Activated T-cell treated with anti-CD3 and anti-CD28 coated beads, Interleukin-2, amount 50 U/mL, for 4 hours (primary cell): Measurements from ENCODE around the gene STX4. TPM values are rescaled to one million over a fixed set of nuclear protein-coding genes. Genes with fewer than 3 reads are reported as not detected.

Experiments used
- ATAC-seq, 2 donors: fragments of 200-7000 bp; cut with Tn5 transposase; one replicate each; pipeline ENCODE4 v1.10.0; 2021
- DNase-seq: peaks from one replicate; pipeline ENCODE4 v3.0.0-alpha.2; 2020
- H3K27me3 Mint-ChIP-seq: one replicate; pipeline ENCODE4 v1.8.0; 2021; ENCODE audit warnings: low read depth, mixed read lengths
- H3K36me3 Mint-ChIP-seq: one replicate; pipeline ENCODE4 v1.8.0; 2022; ENCODE audit warnings: mixed read lengths; ENCODE audit not compliant: insufficient read depth
- H3K4me1 Mint-ChIP-seq: one replicate; pipeline ENCODE4 v1.8.0; 2021; ENCODE audit warnings: low read depth, mixed read lengths
- H3K4me3 Mint-ChIP-seq: one replicate; pipeline ENCODE4 v1.8.0; 2021; ENCODE audit warnings: mild to moderate bottlenecking, moderate library complexity, mixed read lengths
- H3K9me3 Mint-ChIP-seq: one replicate; pipeline ENCODE4 v1.8.0; 2021; ENCODE audit warnings: mixed read lengths
- total RNA-seq, 3 donors: library from RNA; stranded (reverse); gene quantifications; one replicate each; pipeline ENCODE4 v1.2.1, GENCODE V29; 2021

The STX4 gene
- total RNA-seq, 3 donors from 2014 or later: 53.1 to 81.7 (median 63.8) TPM

GRCh38 chr16:31077592-31078396, 44.4 kb downstream of the STX4 start:
- Mint-ChIP-seq H3K4me3 (no peak overlapping the region), H3K9me3 (no peaks in the 10 kb centered on the region), H3K27me3 (no peaks in the 10 kb centered on the region), H3K4me1 (peaks cover 33% of the 10 kb centered on the region), H3K36me3 (peaks cover 26% of the 10 kb centered on the region)
- DNase-seq: no peak
- ATAC-seq: no peak

- Mint-ChIP-seq H3K9me3 (no peaks in the 10 kb centered on the region), H3K36me3 (peaks cover 26% of the 10 kb centered on the region), H3K4me3 (no peak overlapping the region), H3K4me1 (peaks cover 33% of the 10 kb centered on the region), H3K27me3 (no peaks in the 10 kb centered on the region)
- no peak for ATAC-seq
- no peak for DNase-seq
Observed at GRCh38 chr16:31078597-31079341, 45.4 kb downstream of the STX4 start.

DNA sequence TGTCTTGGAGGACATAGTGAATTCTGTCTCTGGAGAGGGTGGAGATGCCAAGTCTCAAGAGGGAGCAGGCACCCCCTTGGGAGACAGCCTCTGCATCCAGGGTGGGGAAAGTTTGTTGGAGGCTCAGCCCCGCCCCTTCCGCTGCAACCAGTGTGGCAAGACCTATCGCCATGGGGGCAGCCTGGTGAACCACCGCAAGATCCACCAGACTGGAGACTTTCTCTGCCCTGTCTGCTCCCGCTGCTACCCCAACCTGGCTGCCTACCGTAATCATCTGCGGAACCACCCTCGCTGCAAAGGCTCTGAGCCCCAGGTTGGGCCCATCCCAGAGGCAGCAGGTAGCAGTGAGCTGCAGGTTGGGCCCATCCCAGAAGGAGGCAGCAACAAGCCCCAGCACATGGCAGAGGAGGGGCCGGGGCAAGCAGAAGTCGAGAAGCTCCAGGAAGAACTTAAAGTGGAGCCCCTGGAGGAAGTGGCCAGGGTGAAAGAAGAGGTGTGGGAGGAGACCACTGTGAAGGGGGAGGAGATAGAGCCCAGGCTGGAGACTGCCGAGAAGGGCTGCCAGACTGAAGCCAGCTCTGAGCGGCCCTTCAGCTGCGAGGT, 46.1 kb downstream of the STX4 start:
- Mint-ChIP-seq H3K9me3 (no peaks in the 10 kb centered on the region), H3K27me3 (no peaks in the 10 kb centered on the region), H3K4me3 (no peak overlapping the region), H3K36me3 (peaks cover 26% of the 10 kb centered on the region), H3K4me1 (peaks cover 33% of the 10 kb centered on the region)
- DNase-seq (no peak), ATAC-seq (no peak)

- H3K27me3 Mint-ChIP-seq: no peaks in the 10 kb centered on the region
- H3K4me3 Mint-ChIP-seq: no peak overlapping the region
- H3K36me3 Mint-ChIP-seq: peaks cover 26% of the 10 kb centered on the region
- ATAC-seq (no peak), DNase-seq (no peak)
- no peaks in the 10 kb centered on the region for H3K9me3 Mint-ChIP-seq
- peaks cover 26% of the 10 kb centered on the region for H3K4me1 Mint-ChIP-seq
Observed at GRCh38 chr16:31080035-31080629, 46.8 kb downstream of the STX4 start.

GRCh38 chr16:31080756-31081419, 47.5 kb downstream of the STX4 start:
- peaks cover 21% of the 10 kb centered on the region for H3K4me1 Mint-ChIP-seq

GRCh38 chr16:31081428-31082351, 48.3 kb downstream of the STX4 start:
- Mint-ChIP-seq H3K27me3 (no peaks in the 10 kb centered on the region), H3K9me3 (no peaks in the 10 kb centered on the region), H3K36me3 (peaks cover 29% of the 10 kb centered on the region), H3K4me3 (no peak overlapping the region), H3K4me1 (peaks cover 16% of the 10 kb centered on the region)
- ATAC-seq (no peak), DNase-seq (no peak)

More at GRCh38 chr16:31080756-31081419, 47.5 kb downstream of the STX4 start:
- Mint-ChIP-seq H3K27me3 (no peaks in the 10 kb centered on the region), H3K36me3 (peaks cover 26% of the 10 kb centered on the region), H3K9me3 (no peaks in the 10 kb centered on the region), H3K4me3 (no peak overlapping the region)
- no peak for DNase-seq
- no peak for ATAC-seq

DNA sequence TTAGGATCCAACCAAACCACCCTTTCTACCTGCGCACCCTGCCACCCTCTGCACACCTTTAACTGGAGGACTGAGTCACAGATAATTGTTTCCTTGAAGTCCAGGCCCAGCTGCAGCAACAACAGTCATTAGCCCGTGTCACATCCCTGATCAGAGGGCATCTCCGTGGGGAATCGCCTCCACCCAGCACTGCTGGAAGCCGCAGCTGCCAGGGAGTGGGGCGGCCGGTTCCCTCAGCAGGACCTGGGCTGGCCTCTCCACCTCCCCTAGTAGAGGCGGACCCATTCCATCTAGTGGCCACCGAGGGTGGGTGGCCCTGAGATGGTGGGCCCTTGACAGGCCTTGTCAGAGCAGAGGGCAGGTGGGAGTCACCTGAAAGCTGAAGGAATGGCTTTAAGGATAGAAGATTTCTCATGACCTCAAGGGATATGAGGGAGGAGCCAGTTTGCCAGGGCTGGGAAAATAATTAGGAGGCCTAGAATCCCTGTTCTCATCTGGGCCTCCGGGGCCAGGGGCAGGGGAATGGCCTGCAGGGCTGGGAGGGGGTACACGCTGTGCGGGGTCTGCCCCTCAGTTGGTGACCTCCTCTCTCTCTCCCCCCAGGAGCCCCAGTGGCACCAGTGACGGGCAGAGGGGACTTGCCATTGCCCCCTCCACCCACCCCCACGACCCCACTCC, 49.1 kb downstream of the STX4 start:
- Mint-ChIP-seq H3K4me3 (no peak overlapping the region), H3K27me3 (no peaks in the 10 kb centered on the region), H3K36me3 (peaks cover 25% of the 10 kb centered on the region), H3K9me3 (no peaks in the 10 kb centered on the region), H3K4me1 (peaks cover 16% of the 10 kb centered on the region)
- DNase-seq: no peak
- ATAC-seq: no peak

GRCh38 chr16:31083081-31083480, 49.7 kb downstream of the STX4 start:
- Mint-ChIP-seq H3K27me3 (no peaks in the 10 kb centered on the region), H3K36me3 (peaks cover 19% of the 10 kb centered on the region), H3K4me3 (no peak overlapping the region), H3K9me3 (no peaks in the 10 kb centered on the region), H3K4me1 (peaks cover 13% of the 10 kb centered on the region)
- DNase-seq (no peak), ATAC-seq (no peak)

- DNase-seq: no peak
- Mint-ChIP-seq H3K27me3 (no peaks in the 10 kb centered on the region), H3K4me3 (no peak overlapping the region), H3K9me3 (no peaks in the 10 kb centered on the region), H3K4me1 (peaks cover 12% of the 10 kb centered on the region), H3K36me3 (peaks cover 15% of the 10 kb centered on the region)
- no peak for ATAC-seq
Observed at GRCh38 chr16:31083556-31083955, 50.2 kb downstream of the STX4 start.

DNA sequence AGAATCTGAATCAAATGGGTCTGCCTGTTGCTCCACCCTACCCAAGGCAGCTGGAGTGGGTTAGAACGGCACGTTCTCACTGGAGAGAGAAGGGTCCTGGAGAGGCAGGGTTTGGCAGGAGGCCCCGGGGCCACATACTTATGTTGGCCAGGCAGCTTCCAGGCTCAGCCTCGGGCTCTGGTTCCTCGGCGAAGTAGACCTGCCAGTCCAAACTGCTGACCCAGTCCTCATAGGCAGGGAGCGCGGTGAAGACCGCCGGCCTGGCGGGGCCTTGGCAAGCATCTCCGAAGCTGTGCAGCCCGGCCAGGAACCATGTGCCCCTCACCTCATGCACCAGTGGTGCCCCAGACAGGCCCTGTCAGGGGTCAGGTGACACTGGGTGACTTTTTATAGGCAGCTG, 50.6 kb downstream of the STX4 start:
- no peak for ATAC-seq
- DNase-seq: no peak
- Mint-ChIP-seq H3K4me1 (peaks cover 10% of the 10 kb centered on the region), H3K27me3 (no peaks in the 10 kb centered on the region), H3K36me3 (peaks cover 10% of the 10 kb centered on the region), H3K4me3 (no peak overlapping the region), H3K9me3 (no peaks in the 10 kb centered on the region)

GRCh38 chr16:31084584-31085302, 51.4 kb downstream of the STX4 start:
- H3K4me3 Mint-ChIP-seq: no peak overlapping the region
- H3K9me3 Mint-ChIP-seq: no peaks in the 10 kb centered on the region
- ATAC-seq (no peak), DNase-seq (no peak)
- no peaks in the 10 kb centered on the region for H3K27me3 Mint-ChIP-seq
- H3K4me1 Mint-ChIP-seq: peaks cover 8% of the 10 kb centered on the region
- H3K36me3 Mint-ChIP-seq: peaks cover 11% of the 10 kb centered on the region

DNA sequence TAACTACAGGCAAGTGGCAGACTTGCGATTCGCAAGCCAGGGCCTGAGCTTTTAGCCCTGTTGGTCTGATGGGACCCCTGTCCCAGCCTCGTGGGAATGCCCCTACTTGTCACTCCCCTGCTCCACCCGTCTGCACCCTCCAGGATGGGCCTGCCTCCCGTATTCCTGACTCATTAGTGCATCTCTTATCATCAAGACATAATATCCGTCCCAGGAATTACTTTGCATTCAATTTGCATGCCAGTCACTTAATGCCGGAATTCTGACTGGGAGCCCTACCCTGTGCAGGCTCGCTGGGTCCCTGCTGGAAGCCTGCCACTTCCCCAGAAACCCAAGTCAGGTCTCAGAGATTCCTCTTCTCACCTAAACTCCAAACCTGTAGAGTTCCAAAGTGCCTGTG, 52.1 kb downstream of the STX4 start:
- H3K9me3 Mint-ChIP-seq: no peaks in the 10 kb centered on the region

More for the DNA sequence above, 52.1 kb downstream of the STX4 start:
- H3K4me1 Mint-ChIP-seq: peaks cover 8% of the 10 kb centered on the region
- no peaks in the 10 kb centered on the region for H3K27me3 Mint-ChIP-seq
- ATAC-seq (no peak), DNase-seq (no peak)
- no peak overlapping the region for H3K4me3 Mint-ChIP-seq
- H3K36me3 Mint-ChIP-seq: peaks cover 11% of the 10 kb centered on the region
